CD4-positive, alpha-beta memory T cell (primary cell): Measurements from ENCODE around the gene MRPL19. TPM values are rescaled to one million over a fixed set of nuclear protein-coding genes. Genes with fewer than 3 reads are reported as not detected.
"Not testable (repeated sequence)": the region's sequence is repeated elsewhere in the genome, so short reads cannot be mapped to it uniquely, and the experiment has no call there.

Experiments
- CTCF ChIA-PET: fragments of 350-600 bp; sonication (Branson Sonifier 250); formaldehyde crosslinking; loops from one replicate; lab custom pipeline; 2021; ENCODE audit warnings: inconsistent platforms; ENCODE audit not compliant: partially characterized antibody; lab: Charles Lee
- POLR2A ChIA-PET: fragments of 350-600 bp; sonication (Branson Sonifier 250); formaldehyde crosslinking; loops from one replicate; lab custom pipeline; 2021; ENCODE audit not compliant: partially characterized antibody; lab: Charles Lee
- DNase-seq, 5 donors: peaks; one replicate each; pipeline versions ENCODE4 v3.0.0 to v3.0.0-alpha.2; 2020 to 2022; ENCODE audit warnings: mixed read lengths in 1 of 5
- H3K27ac ChIP-seq: one replicate; pipeline ENCODE4 v1.7.0; 2013; ENCODE audit warnings: low read depth, low read length
- H3K27me3 ChIP-seq: 2 replicates; pipeline ENCODE4 v1.7.0; 2013; ENCODE audit warnings: mild to moderate bottlenecking, low read length, moderate library complexity; ENCODE audit not compliant: insufficient read depth
- H3K36me3 ChIP-seq: 2 replicates; pipeline ENCODE4 v1.7.0; 2013; ENCODE audit warnings: mild to moderate bottlenecking, low read length, moderate library complexity; ENCODE audit not compliant: insufficient read depth
- H3K4me1 ChIP-seq: 2 replicates; pipeline ENCODE4 v1.7.0; 2013; ENCODE audit warnings: mild to moderate bottlenecking, low read length, moderate library complexity; ENCODE audit not compliant: insufficient read depth
- H3K4me3 ChIP-seq, 2 donors: one replicate each; pipeline ENCODE4 v1.7.0; 2013; ENCODE audit warnings: low read length in 2 of 2, mild to moderate bottlenecking in 1 of 2
- H3K9me3 ChIP-seq, 2 donors: one replicate each; pipeline ENCODE4 v1.7.0; 2013; ENCODE audit warnings: low read length in 2 of 2, control low read depth in 1 of 2; ENCODE audit not compliant: control insufficient read depth in 1 of 2
- H3K27ac Mint-ChIP-seq, 7 donors: one replicate each; pipeline ENCODE4 v1.8.0; 2020 to 2021; ENCODE audit warnings: mixed read lengths in 7 of 7, mild to moderate bottlenecking in 6 of 7, inconsistent platforms in 3 of 7, moderate library complexity in 3 of 7
- H3K27me3 Mint-ChIP-seq, 2 donors: one replicate each; pipeline ENCODE4 v1.8.0; 2020 to 2021; ENCODE audit warnings: mixed read lengths in 2 of 2
- H3K36me3 Mint-ChIP-seq, 2 donors: one replicate each; pipeline ENCODE4 v1.8.0; 2020 to 2021; ENCODE audit warnings: mixed read lengths in 2 of 2, inconsistent platforms in 1 of 2, mild to moderate bottlenecking in 1 of 2
- H3K4me1 Mint-ChIP-seq, 4 donors: one replicate each; pipeline ENCODE4 v1.8.0; 2020 to 2021; ENCODE audit warnings: mixed read lengths in 4 of 4, mild to moderate bottlenecking in 1 of 4
- H3K4me3 Mint-ChIP-seq, 8 donors: one replicate each; pipeline ENCODE4 v1.8.0; 2020 to 2021; ENCODE audit warnings: mixed read lengths in 8 of 8, mild to moderate bottlenecking in 7 of 8, moderate library complexity in 6 of 8, inconsistent platforms in 3 of 8
- H3K9me3 Mint-ChIP-seq, 8 donors: one replicate each; pipeline ENCODE4 v1.8.0; 2020 to 2021; ENCODE audit warnings: mixed read lengths in 8 of 8, mild to moderate bottlenecking in 5 of 8, inconsistent platforms in 3 of 8, moderate library complexity in 1 of 8
- intact Hi-C: fragments of 100-400 bp; cut with micrococcal nuclease; formaldehyde crosslinking; loops from one replicate; pipeline ENCODE4 v1.15.1; 2023
- polyA plus RNA-seq, 2 donors: library from polyadenylated mRNA; unstranded; fragments of 300-500 nt; fragmentation: Illumina TruSeq; gene quantifications; one replicate each; pipeline ENCODE4 v1.2.3, GENCODE V29; 2021
- total RNA-seq, 2 experiments: library from RNA; stranded (reverse); gene quantifications; one replicate each; pipeline ENCODE4 v1.2.3, GENCODE V29; 2021

The MRPL19 gene
- total and polyA plus RNA-seq, 4 experiments from 2014 or later = 27.6 to 35.6 (median 29.5) TPM

DNA sequence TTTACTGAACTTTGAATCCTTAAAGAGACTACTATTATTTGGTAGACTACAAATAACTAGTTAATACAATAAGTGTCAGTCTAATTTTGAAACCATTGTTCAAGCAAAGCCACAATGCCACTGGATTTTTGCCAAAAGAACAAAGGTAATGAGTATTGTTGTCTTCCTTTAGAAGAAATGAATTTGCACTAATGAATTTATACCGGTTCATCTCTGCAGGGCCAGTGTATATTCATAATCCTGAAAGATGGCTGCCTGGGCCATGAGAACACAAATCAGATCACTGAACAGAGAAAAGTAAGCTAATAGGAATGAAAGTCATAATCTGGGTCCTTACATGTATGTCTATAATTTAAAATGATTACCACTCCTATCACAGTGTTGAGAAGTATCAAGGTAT lies 33.0 kb downstream of the MRPL19 start:
- CTCF ChIA-PET = interaction anchor here (0.9 to 5.4 kb wide), 3 partner anchors 9 to 40 kb away, joined by 3 to 59 read pairs (median 21); no protein-coding TSS in a partner anchor
- H3K9me3 ChIP-seq = no peaks in the 10 kb centered on the region
- intact Hi-C loops = no loop called here
- no peak overlapping the region for H3K27ac ChIP-seq
- H3K9me3 Mint-ChIP-seq = no peaks in the 10 kb centered on the region
- H3K4me3 ChIP-seq = no peak overlapping the region
- POLR2A ChIA-PET = no interaction called here
- H3K4me1 ChIP-seq = no peaks in the 10 kb centered on the region
- H3K4me1 Mint-ChIP-seq = peaks cover 8 to 16% (median 12%) of the 10 kb centered on the region in 4 donors
- H3K27me3 ChIP-seq = no peaks in the 10 kb centered on the region
- peaks cover 17 to 27% of the 10 kb centered on the region in 2 donors for H3K36me3 Mint-ChIP-seq
- peak overlapping the region in 2 of 7 donors; percentile 71 for H3K27ac Mint-ChIP-seq
- no peaks in the 10 kb centered on the region for H3K36me3 ChIP-seq
- H3K27me3 Mint-ChIP-seq = no peaks in the 10 kb centered on the region
- no peak for DNase-seq
- no peak overlapping the region for H3K4me3 Mint-ChIP-seq

DNA sequence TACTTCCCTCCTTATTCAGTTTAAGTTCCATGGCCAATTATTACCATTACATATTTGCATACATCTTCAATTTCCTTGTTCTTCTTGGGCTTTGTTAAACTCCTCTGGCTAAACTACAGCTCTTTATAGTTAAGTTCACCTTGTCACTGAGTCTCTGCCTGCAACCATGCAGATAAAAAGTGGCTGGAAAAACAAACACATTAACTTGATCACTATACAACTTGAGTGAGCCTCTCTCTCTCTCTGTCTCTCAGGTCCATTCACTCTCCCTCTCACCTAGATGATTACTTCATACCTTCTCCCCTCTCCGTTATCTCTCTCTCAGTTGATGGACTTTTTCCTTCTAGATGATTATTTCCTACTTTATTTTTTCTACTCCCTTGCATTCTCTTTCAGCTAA lies 33.8 kb downstream of the MRPL19 start:
- H3K36me3 Mint-ChIP-seq = peaks cover 24 to 35% of the 10 kb centered on the region in 2 donors
- Histone ChIP-seq H3K27ac (no peak overlapping the region), H3K4me3 (no peak overlapping the region), H3K27me3 (no peaks in the 10 kb centered on the region), H3K9me3 (no peaks in the 10 kb centered on the region), H3K4me1 (no peaks in the 10 kb centered on the region), H3K36me3 (peaks cover 3% of the 10 kb centered on the region)
- no peaks in the 10 kb centered on the region for H3K27me3 Mint-ChIP-seq
- no peak for DNase-seq
- H3K27ac Mint-ChIP-seq = peak overlapping the region in 5 of 7 donors; percentile 17 to 77 (median 53)
- H3K9me3 Mint-ChIP-seq = no peaks in the 10 kb centered on the region
- intact Hi-C loops = no loop called here
- H3K4me1 Mint-ChIP-seq = peaks cover 11 to 21% (median 17%) of the 10 kb centered on the region in 4 donors
- no peak overlapping the region for H3K4me3 Mint-ChIP-seq
- ChIA-PET POLR2A (no interaction called here), CTCF (interaction anchor here (0.7 to 5.4 kb wide), 2 partner anchors 25 to 40 kb away, joined by 3 to 59 read pairs; no protein-coding TSS in a partner anchor)

DNA sequence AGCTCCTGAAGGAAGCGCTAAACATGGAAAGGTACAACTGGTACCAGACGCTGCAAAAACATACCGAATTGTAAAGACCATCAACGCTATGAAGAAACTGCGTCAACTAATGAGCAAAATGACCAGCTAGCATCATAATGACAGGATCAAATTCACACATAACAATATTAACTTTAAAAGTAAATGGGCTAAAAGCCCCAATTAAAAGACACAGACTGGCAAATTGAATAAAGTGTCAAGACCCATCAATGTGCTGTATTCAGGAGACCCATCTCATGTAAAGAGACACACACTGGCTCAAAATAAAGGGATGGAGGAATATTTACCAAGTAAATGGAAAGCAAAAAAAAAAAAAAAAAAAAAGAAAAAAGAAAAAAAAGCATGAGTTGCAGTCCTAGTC lies 36.8 kb downstream of the MRPL19 start:
- H3K4me1 ChIP-seq, H3K4me3 Mint-ChIP-seq, DNase-seq, intact Hi-C loops, POLR2A ChIA-PET, H3K27ac ChIP-seq, H3K27me3 ChIP-seq, H3K27me3 Mint-ChIP-seq, H3K4me3 ChIP-seq, H3K9me3 Mint-ChIP-seq, H3K9me3 ChIP-seq: not testable (repeated sequence)
- Mint-ChIP-seq H3K27ac (peak overlapping the region in 1 of 7 donors; percentile 73), H3K36me3 (peaks cover 39 to 46% of the 10 kb centered on the region in 2 donors), H3K4me1 (peaks cover 11 to 18% (median 14%) of the 10 kb centered on the region in 4 donors)
- CTCF ChIA-PET = interaction anchor here (1.7 kb wide), 1 partner anchor 23 kb away, joined by 3 read pairs; no protein-coding TSS in a partner anchor
- peaks cover 14% of the 10 kb centered on the region for H3K36me3 ChIP-seq

DNA sequence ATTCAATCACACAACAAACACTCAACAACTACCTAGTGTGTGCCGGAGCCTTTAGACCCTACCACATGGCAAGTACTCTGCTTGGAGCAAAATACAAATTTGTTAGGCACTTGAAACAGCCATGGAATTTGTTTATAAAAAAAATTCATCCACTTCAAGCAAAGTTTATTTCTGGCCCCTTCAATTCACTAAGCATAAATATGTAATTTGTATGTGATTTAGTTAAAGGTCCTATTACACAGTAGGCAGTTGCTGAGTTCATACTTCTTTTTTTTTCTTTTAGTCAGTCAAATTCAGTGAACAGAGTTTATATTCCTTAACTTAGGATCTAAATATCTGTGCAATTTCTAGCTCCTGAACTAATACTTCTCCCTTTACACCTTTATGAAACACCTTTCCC lies 41.6 kb downstream of the MRPL19 start:
- H3K4me1 Mint-ChIP-seq = peaks cover 9 to 16% (median 12%) of the 10 kb centered on the region in 4 donors
- ChIA-PET CTCF (interaction anchor here (0.9 to 2.8 kb wide), 3 partner anchors 10 to 60 kb away, joined by 3 to 21 read pairs (median 3); no protein-coding TSS in a partner anchor), POLR2A (no interaction called here)
- no peak overlapping the region for H3K27ac Mint-ChIP-seq
- H3K4me1 ChIP-seq = no peaks in the 10 kb centered on the region
- peaks cover 0 to 1% (median 0%) of the 10 kb centered on the region in 8 donors for H3K9me3 Mint-ChIP-seq
- H3K27me3 Mint-ChIP-seq = no peaks in the 10 kb centered on the region
- DNase-seq = no peak
- intact Hi-C loops = no loop called here
- H3K9me3 ChIP-seq = no peaks in the 10 kb centered on the region
- no peak overlapping the region for H3K27ac ChIP-seq
- no peak overlapping the region for H3K4me3 ChIP-seq
- no peaks in the 10 kb centered on the region for H3K27me3 ChIP-seq
- no peak overlapping the region for H3K4me3 Mint-ChIP-seq
- H3K36me3 ChIP-seq = peaks cover 19% of the 10 kb centered on the region
- H3K36me3 Mint-ChIP-seq = peaks cover 53 to 60% of the 10 kb centered on the region in 2 donors

DNA sequence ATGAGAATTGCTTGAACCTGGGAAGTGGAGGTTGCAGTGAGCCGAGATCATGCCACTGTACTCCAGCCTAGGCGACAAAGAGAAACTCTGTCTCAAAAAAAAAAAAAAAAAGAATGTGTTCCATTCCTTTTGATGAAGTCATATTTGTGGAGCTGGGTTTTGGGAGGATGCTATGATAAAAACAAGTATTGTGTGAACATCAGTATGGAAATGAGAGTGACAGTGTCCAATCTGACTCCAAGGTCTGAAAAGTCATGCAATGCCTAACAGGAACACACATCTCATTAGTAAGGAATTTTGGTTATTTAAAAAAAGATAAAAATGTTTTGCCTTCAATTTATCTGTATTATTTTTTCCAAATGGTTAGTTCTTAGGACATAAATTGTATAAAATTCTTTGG lies 52.3 kb downstream of the MRPL19 start:
- Histone ChIP-seq H3K9me3 (no peaks in the 10 kb centered on the region), H3K27ac (no peak overlapping the region), H3K27me3 (no peaks in the 10 kb centered on the region), H3K36me3 (peaks cover 36% of the 10 kb centered on the region), H3K4me1 (no peaks in the 10 kb centered on the region), H3K4me3 (no peak overlapping the region)
- Mint-ChIP-seq H3K27me3 (no peaks in the 10 kb centered on the region), H3K4me3 (no peak overlapping the region), H3K36me3 (peaks cover 60 to 61% of the 10 kb centered on the region in 2 donors), H3K27ac (no peak overlapping the region), H3K9me3 (peaks cover 0 to 4% (median 0%) of the 10 kb centered on the region in 8 donors), H3K4me1 (peaks cover 0 to 4% (median 0%) of the 10 kb centered on the region in 4 donors)
- ChIA-PET CTCF (interaction anchor here (1.5 kb wide), 1 partner anchor 22 kb away, joined by 6 read pairs; no protein-coding TSS in a partner anchor), POLR2A (no interaction called here)
- intact Hi-C loops = no loop called here
- DNase-seq = no peak

DNA sequence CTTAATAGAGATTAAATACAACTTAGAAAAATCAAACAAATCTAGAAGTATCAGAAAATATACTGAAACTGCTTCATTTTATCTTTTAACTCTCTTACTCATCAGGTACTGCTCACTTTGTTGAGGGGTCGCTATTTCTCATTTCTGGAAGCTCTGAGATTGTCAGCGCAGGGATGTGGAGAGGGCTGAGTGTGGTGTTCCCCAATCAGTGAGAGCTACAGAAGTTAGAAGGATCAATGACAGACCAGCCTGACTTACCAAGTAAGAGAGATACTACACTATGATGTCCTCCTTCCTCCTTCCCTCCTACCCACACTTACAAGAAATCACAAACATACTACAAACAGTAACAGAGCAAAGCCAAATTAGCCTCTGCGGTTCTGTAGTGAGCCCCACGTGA lies 56.0 kb downstream of the MRPL19 start:
- Histone ChIP-seq H3K4me3 (no peak overlapping the region), H3K9me3 (no peaks in the 10 kb centered on the region), H3K27ac (no peak overlapping the region), H3K4me1 (no peaks in the 10 kb centered on the region), H3K36me3 (peaks cover 31% of the 10 kb centered on the region), H3K27me3 (no peaks in the 10 kb centered on the region)
- intact Hi-C loops = no loop called here
- Mint-ChIP-seq H3K36me3 (peaks cover 66 to 74% of the 10 kb centered on the region in 2 donors), H3K4me1 (peaks cover 0 to 10% (median 4%) of the 10 kb centered on the region in 4 donors), H3K27ac (peak overlapping the region in 2 of 7 donors; percentile 7 to 37), H3K9me3 (peaks cover 0 to 2% (median 0%) of the 10 kb centered on the region in 8 donors), H3K4me3 (no peak overlapping the region), H3K27me3 (no peaks in the 10 kb centered on the region)
- no peak for DNase-seq
- ChIA-PET CTCF (no interaction called here), POLR2A (no interaction called here)

DNA sequence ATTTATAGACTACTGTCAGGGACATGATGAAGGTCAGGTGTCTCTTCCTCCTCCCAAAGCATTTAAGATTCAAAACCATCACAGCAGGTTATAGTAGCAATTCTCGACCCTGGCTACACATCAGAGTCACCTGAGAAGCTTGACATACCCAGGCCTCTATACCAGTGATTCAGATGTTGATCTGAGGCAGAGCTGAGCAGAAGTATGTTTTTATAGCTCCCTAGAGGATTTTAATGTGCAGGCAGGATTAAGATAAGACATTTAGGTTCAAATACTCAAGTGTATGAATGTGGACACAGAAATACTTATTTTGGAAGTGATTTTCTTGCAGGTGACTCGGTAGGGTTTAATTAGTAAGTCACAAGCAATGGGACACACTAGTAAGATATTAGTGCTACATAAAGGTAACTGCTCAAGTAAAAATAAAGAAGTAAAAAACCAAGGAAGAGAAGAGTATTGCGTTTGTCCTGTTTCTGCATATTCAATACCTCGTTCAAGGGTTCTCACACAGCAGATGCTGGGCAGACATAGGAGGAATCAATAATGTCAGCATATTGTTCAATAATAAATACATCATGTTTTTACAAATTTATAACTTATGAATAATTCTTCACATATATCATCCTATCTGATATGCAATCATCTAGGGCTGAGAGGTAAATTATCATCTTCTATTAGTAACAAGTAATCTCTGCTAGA lies 57.2 kb downstream of the MRPL19 start:
- peak overlapping the region in 1 of 7 donors; percentile 4 for H3K27ac Mint-ChIP-seq
- intact Hi-C loops = no loop called here
- no peaks in the 10 kb centered on the region for H3K9me3 Mint-ChIP-seq
- CTCF ChIA-PET = no interaction called here
- Histone ChIP-seq H3K4me1 (peaks cover 11% of the 10 kb centered on the region), H3K27me3 (no peaks in the 10 kb centered on the region), H3K27ac (no peak overlapping the region), H3K4me3 (no peak overlapping the region), H3K9me3 (no peaks in the 10 kb centered on the region), H3K36me3 (peaks cover 25% of the 10 kb centered on the region)
- DNase-seq = no peak
- H3K36me3 Mint-ChIP-seq = peaks cover 57 to 64% of the 10 kb centered on the region in 2 donors
- no peaks in the 10 kb centered on the region for H3K27me3 Mint-ChIP-seq
- POLR2A ChIA-PET = no interaction called here
- H3K4me3 Mint-ChIP-seq = no peak overlapping the region
- peaks cover 9 to 18% (median 11%) of the 10 kb centered on the region in 4 donors for H3K4me1 Mint-ChIP-seq
